ENCODE results near the gene WBP11. TPM values are rescaled to one million over a fixed set of nuclear protein-coding genes. Genes with fewer than 3 reads are reported as not detected.

Gene WBP11
- total RNA-seq (2014; rRNA removed; shearing (Covaris generic)), result 21.3 and 35.5 TPM in 2 replicates

GRCh38 chr12:14803011-14803829 is at the start of gene WBP11, which contains the start of gene C12orf60:
WBP11 (minus strand) TSS chr12:14803478; CDS start chr12:14801383, 2,095 bp downstream.
C12orf60 (plus strand) TSS chr12:14803670; CDS start chr12:14822936, 19,266 bp downstream.
- DNase-seq (ENCODE audit: low spot score), result peak; percentile 99

- DNase-seq (ENCODE audit: low spot score), result no peak
These were observed 49.6 kb upstream of the WBP11 start for GRCh38 chr12:14852880-14853279.

- no peak for DNase-seq (ENCODE audit: low spot score)
These were observed 47.8 kb upstream of the WBP11 start for GRCh38 chr12:14850929-14851663.

- no peak for DNase-seq (ENCODE audit: low spot score)
These were observed 46.4 kb upstream of the WBP11 start for GRCh38 chr12:14849661-14850060.

GRCh38 chr12:14846876-14847580 is 43.8 kb upstream of the WBP11 start:
- no peak for DNase-seq (ENCODE audit: low spot score)

- peak; percentile 25 for DNase-seq (ENCODE audit: low spot score)
These were observed 42.8 kb upstream of the WBP11 start for GRCh38 chr12:14846042-14846587.

GRCh38 chr12:14845350-14845750 is 42.1 kb upstream of the WBP11 start:
- peak; percentile 69 for DNase-seq (ENCODE audit: low spot score)

- DNase-seq (ENCODE audit: low spot score), result no peak
These were observed 41.1 kb upstream of the WBP11 start for GRCh38 chr12:14844401-14844800.

- DNase-seq (ENCODE audit: low spot score), result no peak
These were observed 40.2 kb upstream of the WBP11 start, which contains the start of gene ART4 for GRCh38 chr12:14843425-14843887. ART4 (minus strand) TSS chr12:14843526; CDS start chr12:14843113, 413 bp downstream.

GRCh38 chr12:14842315-14842714 is 39.0 kb upstream of the WBP11 start:
- DNase-seq (ENCODE audit: low spot score), result no peak

GRCh38 chr12:14841761-14842160 is 38.5 kb upstream of the WBP11 start:
- peak; percentile 56 for DNase-seq (ENCODE audit: low spot score)

- DNase-seq (ENCODE audit: low spot score), result no peak
These were observed 37.3 kb upstream of the WBP11 start for GRCh38 chr12:14840616-14841015.

- no peak for DNase-seq (ENCODE audit: low spot score)
These were observed 36.0 kb upstream of the WBP11 start for GRCh38 chr12:14839262-14839661.

- peak; percentile 83 for DNase-seq (ENCODE audit: low spot score)
These were observed 33.3 kb upstream of the WBP11 start for GRCh38 chr12:14836336-14837210.

- no peak for DNase-seq (ENCODE audit: low spot score)
These were observed 31.2 kb upstream of the WBP11 start for GRCh38 chr12:14834509-14834908.

- peak; percentile 18 for DNase-seq (ENCODE audit: low spot score)
These were observed 30.7 kb upstream of the WBP11 start for GRCh38 chr12:14833952-14834351.

GRCh38 chr12:14833336-14833735 is 30.1 kb upstream of the WBP11 start:
- no peak for DNase-seq (ENCODE audit: low spot score)

- DNase-seq (ENCODE audit: low spot score), result no peak
These were observed 25.6 kb upstream of the WBP11 start for GRCh38 chr12:14828892-14829291.

GRCh38 chr12:14827043-14827442 is 23.8 kb upstream of the WBP11 start:
- no peak for DNase-seq (ENCODE audit: low spot score)

- no peak for DNase-seq (ENCODE audit: low spot score)
These were observed 23.2 kb upstream of the WBP11 start for GRCh38 chr12:14826491-14826890.

GRCh38 chr12:14825256-14825655 is 22.0 kb upstream of the WBP11 start:
- no peak for DNase-seq (ENCODE audit: low spot score)

All from H4 (cell line).